Gastroesophageal sphincter (tissue), 4 donors: Measurements from ENCODE around the gene RSL1D1. TPM values are rescaled to one million over a fixed set of nuclear protein-coding genes. Genes with fewer than 3 reads are reported as not detected.

Experiments
- ATAC-seq: fragments of 150-250 bp; one replicate; pipeline ENCODE4 v1.9.1; 2016; ENCODE audit warnings: mild to moderate bottlenecking, moderate library complexity
- H3K27ac ChIP-seq, 4 donors: fragments of 200-600 bp; sonication (generic) in 3 of 4; 1 replicate in 3 of 4; 2 replicates in 1 of 4; pipeline ENCODE4 v1.5.1; 2016 to 2019
- H3K27me3 ChIP-seq: fragments of 200-600 bp; sonication (generic); one replicate; pipeline ENCODE4 v1.5.1; 2019
- H3K36me3 ChIP-seq, 2 donors: fragments of 200-600 bp; sonication (generic); one replicate each; pipeline ENCODE4 v1.5.1; 2019; ENCODE audit warnings: control low read depth in 1 of 2
- H3K4me1 ChIP-seq, 3 donors: fragments of 200-600 bp; sonication (generic); 1 replicate in 2 of 3; 2 replicates in 1 of 3; pipeline ENCODE4 v1.5.1; 2016 to 2019; ENCODE audit warnings: control low read depth in 2 of 3
- H3K4me3 ChIP-seq, 2 donors: fragments of 200-600 bp; sonication (generic); one replicate each; pipeline ENCODE4 v1.5.1; 2019; ENCODE audit warnings: mild to moderate bottlenecking in 1 of 2, moderate library complexity in 1 of 2
- H3K9me3 ChIP-seq, 3 donors: fragments of 200-600 bp; sonication (generic); one replicate each; pipeline ENCODE4 v1.5.1; 2017 to 2019; ENCODE audit warnings: control low read depth in 2 of 3
- CTCF ChIP-seq, 4 experiments: fragments of 200-600 bp in 2 of 4; fragments of 450-650 bp in 2 of 4; sonication (generic) in 1 of 4; IDR thresholded peaks; one replicate each; pipeline ENCODE4 v1.5.1; 2017 to 2019; ENCODE audit warnings: antibody characterized with exemption in 4 of 4, mild to moderate bottlenecking in 2 of 4, moderate library complexity in 2 of 4
- EP300 ChIP-seq: sonication (generic); formaldehyde crosslinking; IDR thresholded peaks from one replicate; pipeline ENCODE4 v1.6.1; 2017; ENCODE audit warnings: antibody characterized with exemption, mild to moderate bottlenecking
- POLR2A ChIP-seq, 2 donors: fragments of 450-650 bp; IDR thresholded peaks; one replicate each; pipeline ENCODE4 v1.6.1; 2017; ENCODE audit warnings: antibody characterized with exemption in 2 of 2, mild to moderate bottlenecking in 2 of 2, moderate library complexity in 1 of 2
- POLR2AphosphoS5 ChIP-seq: sonication (generic); formaldehyde crosslinking; IDR thresholded peaks from one replicate; pipeline ENCODE4 v1.6.1; 2017; ENCODE audit warnings: antibody characterized with exemption
- WGBS, 2 donors: methylation state at CpG; one replicate each; pipeline ENCODE4 v1.1.5; 2018; ENCODE audit warnings: low coverage in 1 of 2; 5-methylcytosine and 5-hydroxymethylcytosine counted together
- total RNA-seq, 4 donors: library from RNA; depleted of rRNA; stranded (reverse); fragments of >200 nt; gene quantifications; one replicate each; pipeline ENCODE4 v1.1.0, GENCODE V29; 2016

Gene RSL1D1
- total RNA-seq, 4 donors from 2014 or later, result 149 to 275 (median 164) TPM

- 61 to 78% methylated on average over 3 of the region's 4 CpGs for WGBS, 2 donors
- H3K36me3 ChIP-seq, result peaks cover 0 to 88% of the 10 kb centered on the region in 2 donors
- H3K4me1 ChIP-seq, result peaks cover 0 to 6% (median 0%) of the 10 kb centered on the region in 3 donors
- H3K27me3 ChIP-seq, result no peaks in the 10 kb centered on the region
- ATAC-seq, result no peak
- H3K9me3 ChIP-seq, result no peaks in the 10 kb centered on the region
- no peak overlapping the region for H3K4me3 ChIP-seq
- no peak overlapping the region for H3K27ac ChIP-seq
- TF ChIP-seq CTCF (IDR thresholded peaks at IDR 0.05) (no peak), EP300 (no peak), POLR2AphosphoS5 (no peak), POLR2A (IDR thresholded peaks at IDR 0.05) (no peak)
These were observed 41.4 kb upstream of the RSL1D1 start for GRCh38 chr16:11892761-11893160.

GRCh38 chr16:11890231-11890965, 39.1 kb upstream of the RSL1D1 start:
- TF ChIP-seq CTCF (IDR thresholded peaks at IDR 0.05) (no peak), EP300 (no peak), POLR2AphosphoS5 (no peak), POLR2A (IDR thresholded peaks at IDR 0.05) (no peak)
- Histone ChIP-seq H3K4me3 (no peak overlapping the region), H3K27ac (no peak overlapping the region), H3K36me3 (peaks cover 0 to 95% of the 10 kb centered on the region in 2 donors), H3K4me1 (no peaks in the 10 kb centered on the region), H3K9me3 (no peaks in the 10 kb centered on the region), H3K27me3 (no peaks in the 10 kb centered on the region)
- WGBS, 2 donors, result 91 to 94% methylated on average over 5 of the region's 5 CpGs
- ATAC-seq, result no peak

- Histone ChIP-seq H3K27me3 (no peaks in the 10 kb centered on the region), H3K9me3 (no peaks in the 10 kb centered on the region), H3K36me3 (peaks cover 0 to 97% of the 10 kb centered on the region in 2 donors), H3K27ac (no peak overlapping the region), H3K4me3 (no peak overlapping the region), H3K4me1 (no peaks in the 10 kb centered on the region)
- TF ChIP-seq CTCF (IDR thresholded peaks at IDR 0.05), result no peak
- no peak for TF ChIP-seq EP300
- TF ChIP-seq POLR2AphosphoS5, result no peak
- TF ChIP-seq POLR2A (IDR thresholded peaks at IDR 0.05), result no peak
- 72 to 78% methylated on average over 2 to 6 of the region's 6 CpGs for WGBS, 2 donors
- ATAC-seq, result no peak
These were observed 35.5 kb upstream of the RSL1D1 start for GRCh38 chr16:11886881-11887280.

- ATAC-seq, result no peak
- peaks cover 0 to 100% of the 10 kb centered on the region in 2 donors for H3K36me3 ChIP-seq
- H3K27me3 ChIP-seq, result no peaks in the 10 kb centered on the region
- H3K9me3 ChIP-seq, result no peaks in the 10 kb centered on the region
- no peak overlapping the region for H3K27ac ChIP-seq
- 93 to 94% methylated on average over 5 of the region's 5 CpGs for WGBS, 2 donors
- no peak overlapping the region for H3K4me3 ChIP-seq
- no peak for TF ChIP-seq POLR2A (IDR thresholded peaks at IDR 0.05)
- TF ChIP-seq CTCF (IDR thresholded peaks at IDR 0.05), result no peak
- no peak for TF ChIP-seq EP300
- TF ChIP-seq POLR2AphosphoS5, result no peak
- no peaks in the 10 kb centered on the region for H3K4me1 ChIP-seq
These were observed 32.7 kb upstream of the RSL1D1 start for GRCh38 chr16:11884035-11884434.

GRCh38 chr16:11880007-11880406, 28.7 kb upstream of the RSL1D1 start:
- no peak overlapping the region for H3K4me3 ChIP-seq
- no peak for TF ChIP-seq CTCF (IDR thresholded peaks at IDR 0.05)
- H3K36me3 ChIP-seq, result peaks cover 2 to 99% of the 10 kb centered on the region in 2 donors
- 86 to 91% methylated on average over 4 to 5 of the region's 5 CpGs for WGBS, 2 donors
- no peak overlapping the region for H3K27ac ChIP-seq
- no peak for ATAC-seq
- H3K4me1 ChIP-seq, result no peaks in the 10 kb centered on the region
- no peaks in the 10 kb centered on the region for H3K27me3 ChIP-seq
- no peaks in the 10 kb centered on the region for H3K9me3 ChIP-seq
